Hepatocyte (in vitro differentiated cells): ENCODE results near the gene FLAD1. TPM values are rescaled to one million over a fixed set of nuclear protein-coding genes. Genes with fewer than 3 reads are reported as not detected.

Experiments
- DNase-seq: peaks from one replicate; pipeline ENCODE4 v3.0.0-alpha.2; 2016; ENCODE audit warnings: low spot score
- H2AFZ ChIP-seq: fragments of 200-600 bp; sonication (generic); 2 replicates; pipeline ENCODE4 v1.6.0; 2016; ENCODE audit warnings: antibody characterized with exemption, mild to moderate bottlenecking
- H3K27ac ChIP-seq: fragments of 200-600 bp; sonication (generic); 2 replicates; pipeline ENCODE4 v1.5.1; 2016; ENCODE audit warnings: mild to moderate bottlenecking
- H3K27me3 ChIP-seq: fragments of 200-600 bp; sonication (generic); 2 replicates; pipeline ENCODE4 v1.6.1; 2016
- H3K36me3 ChIP-seq: fragments of 200-600 bp; sonication (generic); replicated peaks from 2 replicates; pipeline ENCODE4 v1.5.1; 2016; ENCODE audit warnings: low read depth; ENCODE audit not compliant: insufficient read depth
- H3K4me1 ChIP-seq: fragments of 200-600 bp; sonication (generic); 2 replicates; pipeline ENCODE4 v1.5.1; 2016; ENCODE audit warnings: mild to moderate bottlenecking, moderate library complexity; ENCODE audit not compliant: insufficient read depth
- H3K4me2 ChIP-seq: fragments of 200-600 bp; sonication (generic); 2 replicates; pipeline ENCODE4 v1.6.0; 2016
- H3K4me3 ChIP-seq: fragments of 200-600 bp; sonication (generic); 2 replicates; pipeline ENCODE4 v1.5.1; 2016; ENCODE audit warnings: mild to moderate bottlenecking
- H3K79me2 ChIP-seq: fragments of 200-600 bp; sonication (generic); 2 replicates; pipeline ENCODE4 v1.6.0; 2017; ENCODE audit warnings: mild to moderate bottlenecking
- H3K9me2 ChIP-seq: fragments of 200-600 bp; sonication (generic); replicated peaks from 2 replicates; pipeline ENCODE4 v1.6.0; 2017; ENCODE audit warnings: mild to moderate bottlenecking; ENCODE audit not compliant: insufficient read depth
- H3K9me3 ChIP-seq: fragments of 200-600 bp; sonication (generic); 2 replicates; pipeline ENCODE4 v1.5.1; 2016; ENCODE audit warnings: low read depth, mild to moderate bottlenecking
- H4K20me1 ChIP-seq: fragments of 200-600 bp; sonication (generic); 2 replicates; pipeline ENCODE4 v1.6.0; 2016; ENCODE audit warnings: mild to moderate bottlenecking; ENCODE audit not compliant: insufficient read depth, poor library complexity, severe bottlenecking
- CTCF ChIP-seq: fragments of 200-600 bp; sonication (generic); IDR thresholded peaks from 2 replicates; pipeline ENCODE4 v1.5.1; 2016; ENCODE audit warnings: antibody characterized with exemption, mild to moderate bottlenecking; ENCODE audit not compliant: poor library complexity
- EZH2 ChIP-seq: fragments of 200-600 bp; sonication (generic); IDR thresholded peaks from 2 replicates; pipeline ENCODE4 v1.6.1; 2016; ENCODE audit warnings: antibody characterized with exemption, mild to moderate bottlenecking, borderline replicate concordance
- EZH2phosphoT487 ChIP-seq: fragments of 200-600 bp; sonication (generic); IDR thresholded peaks from one replicate; pipeline ENCODE4 v1.6.1; 2018; ENCODE audit warnings: antibody characterized with exemption, mild to moderate bottlenecking, low read depth, moderate library complexity; ENCODE audit not compliant: unreplicated experiment, severe bottlenecking
- WGBS: methylation state at CpG from one replicate; pipeline ENCODE4 v1.1.6; 2016; ENCODE audit warnings: low lambda C conversion rate; ENCODE audit errors: missing lambda C conversion rate; 5-methylcytosine and 5-hydroxymethylcytosine counted together
- polyA plus RNA-seq: library from polyadenylated mRNA; unstranded; fragments of >200 nt; fragmentation: Nextera tagmentation; extraction: Ambion mirVana; gene quantifications from 2 replicates; pipeline ENCODE4 v1.2.1, GENCODE V29; 2016
- total RNA-seq: library from RNA; depleted of rRNA; stranded (reverse); fragments of >200 nt; gene quantifications from 2 replicates; pipeline ENCODE4 v1.2.3, GENCODE V29; 2014

FLAD1 gene
- total and polyA plus RNA-seq, 2 experiments from 2014 or later, result 25.6 to 45.1 TPM

GRCh38 chr1:154988058-154988954, 5.2 kb downstream of the FLAD1 start:
- Histone ChIP-seq H3K4me1 (peaks cover 11% of the 10 kb centered on the region), H3K27ac (no peak overlapping the region), H3K9me3 (no peaks in the 10 kb centered on the region), H3K79me2 (peaks cover 38% of the 10 kb centered on the region), H3K27me3 (no peaks in the 10 kb centered on the region), H3K4me2 (no peak overlapping the region), H3K4me3 (no peak overlapping the region), H4K20me1 (no peaks in the 10 kb centered on the region), H2AFZ (no peak overlapping the region), H3K36me3 (no peaks in the 10 kb centered on the region), H3K9me2 (no peaks in the 10 kb centered on the region)
- no peak for DNase-seq
- WGBS, result 96% methylated on average over 17 of the region's 17 CpGs
- no peak for TF ChIP-seq EZH2
- TF ChIP-seq CTCF, result no peak
- no peak for TF ChIP-seq EZH2phosphoT487

GRCh38 chr1:154989195-154989860, 6.2 kb downstream of the FLAD1 start:
- WGBS, result 81% methylated on average over 3 of the region's 3 CpGs
- TF ChIP-seq EZH2phosphoT487, result no peak
- no peak for TF ChIP-seq EZH2
- no peak for TF ChIP-seq CTCF
- H3K9me2 ChIP-seq, result no peaks in the 10 kb centered on the region
- H2AFZ ChIP-seq, result no peak overlapping the region
- H3K4me1 ChIP-seq, result peaks cover 5% of the 10 kb centered on the region
- no peak overlapping the region for H3K4me3 ChIP-seq
- H3K9me3 ChIP-seq, result no peaks in the 10 kb centered on the region
- H3K79me2 ChIP-seq, result peaks cover 30% of the 10 kb centered on the region
- H3K36me3 ChIP-seq, result no peaks in the 10 kb centered on the region
- no peak overlapping the region for H3K4me2 ChIP-seq
- no peaks in the 10 kb centered on the region for H4K20me1 ChIP-seq
- H3K27me3 ChIP-seq, result no peaks in the 10 kb centered on the region
- H3K27ac ChIP-seq, result no peak overlapping the region
- no peak for DNase-seq

GRCh38 chr1:154990276-154990675, 7.1 kb downstream of the FLAD1 start:
- Histone ChIP-seq H3K27me3 (no peaks in the 10 kb centered on the region), H3K27ac (no peak overlapping the region), H2AFZ (no peak overlapping the region), H3K9me2 (no peaks in the 10 kb centered on the region), H3K36me3 (no peaks in the 10 kb centered on the region), H3K4me3 (no peak overlapping the region), H3K4me2 (no peak overlapping the region), H3K4me1 (no peaks in the 10 kb centered on the region), H4K20me1 (no peaks in the 10 kb centered on the region), H3K9me3 (no peaks in the 10 kb centered on the region), H3K79me2 (peaks cover 20% of the 10 kb centered on the region)
- whole genome bisulfite sequencing, result 94% methylated on average over 8 of the region's 8 CpGs
- DNase-seq, result no peak
- TF ChIP-seq EZH2, result no peak
- TF ChIP-seq CTCF, result no peak
- TF ChIP-seq EZH2phosphoT487, result no peak
